GM04504 (cell line): Measurements from ENCODE around the gene CSK.
A peak's percentile ranks its signal among the peaks of the same experiment; 100 is the strongest.
"Not testable (repeated sequence)": the region's sequence is repeated elsewhere in the genome, so short reads cannot be mapped to it uniquely, and the experiment has no call there.

Experiments used
- DNase-seq: peaks from one replicate; pipeline ENCODE4 v3.0.0-alpha.2; 2012; ENCODE audit warnings: low read depth

CSK gene

GRCh38 chr15:74781431-74782258, at the start of gene CSK:
CSK (plus strand) TSS chr15:74782080; CDS start chr15:74798298, 16,218 bp downstream.
- no peak for DNase-seq

- no peak for DNase-seq
These were observed 49.0 kb upstream of the CSK start for GRCh38 chr15:74732846-74733245.

- no peak for DNase-seq
These were observed 48.6 kb upstream of the CSK start for GRCh38 chr15:74733269-74733668.

- no peak for DNase-seq
These were observed 46.6 kb upstream of the CSK start for GRCh38 chr15:74735305-74735704.

- DNase-seq, result not testable (repeated sequence)
These were observed 43.6 kb upstream of the CSK start for GRCh38 chr15:74738239-74738638.

GRCh38 chr15:74742422-74742821, 39.5 kb upstream of the CSK start:
- no peak for DNase-seq

- no peak for DNase-seq
These were observed 35.5 kb upstream of the CSK start for GRCh38 chr15:74746389-74746788.

GRCh38 chr15:74748322-74748946, 33.4 kb upstream of the CSK start, which contains the start of gene CYP1A2:
CYP1A2 (plus strand) TSS chr15:74748845; CDS start chr15:74749739, 894 bp downstream.
- no peak for DNase-seq

- DNase-seq, result no peak
These were observed 32.0 kb upstream of the CSK start for GRCh38 chr15:74749832-74750231.

- no peak for DNase-seq
These were observed 31.1 kb upstream of the CSK start for GRCh38 chr15:74750751-74751150.

- DNase-seq, result no peak
These were observed 29.9 kb upstream of the CSK start for GRCh38 chr15:74752011-74752410.

GRCh38 chr15:74752531-74752930, 29.3 kb upstream of the CSK start:
- DNase-seq, result peak; percentile 30

- no peak for DNase-seq
These were observed 27.2 kb upstream of the CSK start for GRCh38 chr15:74754593-74755215.

- no peak for DNase-seq
These were observed 23.1 kb upstream of the CSK start for GRCh38 chr15:74758736-74759135.

GRCh38 chr15:74762791-74763150, 19.1 kb upstream of the CSK start:
- DNase-seq, result no peak

GRCh38 chr15:74763416-74763815, 18.5 kb upstream of the CSK start:
- no peak for DNase-seq

- no peak for DNase-seq
These were observed 14.4 kb upstream of the CSK start for GRCh38 chr15:74767167-74768098.

- no peak for DNase-seq
These were observed 13.6 kb upstream of the CSK start for GRCh38 chr15:74768099-74768770.

GRCh38 chr15:74768771-74769342, 13.0 kb upstream of the CSK start:
- no peak for DNase-seq

- DNase-seq, result no peak
These were observed 12.3 kb upstream of the CSK start for GRCh38 chr15:74769463-74770025.
